Epithelial cell of esophagus (primary cell): Measurements from ENCODE around the gene UROD.

Experiments used
- DNase-seq: peaks from one replicate; pipeline ENCODE4 v3.0.0; 2010; ENCODE audit warnings: low read depth
- H3K4me3 ChIP-seq: 2 replicates; pipeline ENCODE4 v1.5.1; 2011; ENCODE audit warnings: mild to moderate bottlenecking, low read length, control low read depth
- TF ChIP-seq, protein P1 (sequence below): IDR thresholded peaks from 2 replicates; pipeline ENCODE4 v1.5.1; 2011; ENCODE audit warnings: low read depth, mild to moderate bottlenecking, low read length, control low read depth, inconsistent platforms; ENCODE audit not compliant: insufficient read depth; ENCODE audit errors: missing control alignments

The UROD gene

DNA sequence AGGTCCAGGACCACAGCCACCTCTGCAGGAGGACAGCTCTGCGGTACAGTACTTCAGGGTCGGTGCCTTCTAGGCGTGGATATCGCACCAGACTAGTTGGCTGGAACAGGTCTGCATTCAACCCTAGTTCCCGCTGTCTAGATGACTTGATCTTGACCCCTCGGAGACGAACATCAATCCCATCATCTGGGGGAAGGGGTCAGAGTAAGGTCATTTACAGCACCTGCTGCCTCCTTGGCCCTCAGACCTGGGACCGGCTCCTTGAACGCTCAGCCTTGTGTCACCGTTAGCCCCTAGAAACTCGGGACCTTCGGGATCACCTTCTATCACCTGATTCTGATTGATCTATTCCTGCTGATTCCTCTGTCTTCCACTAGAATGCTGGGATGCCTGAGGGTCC lies 3.5 kb upstream of the UROD start:
- H3K4me3 ChIP-seq, result no peak overlapping the region
- DNase-seq, result no peak
- TF ChIP-seq, protein P1, sequence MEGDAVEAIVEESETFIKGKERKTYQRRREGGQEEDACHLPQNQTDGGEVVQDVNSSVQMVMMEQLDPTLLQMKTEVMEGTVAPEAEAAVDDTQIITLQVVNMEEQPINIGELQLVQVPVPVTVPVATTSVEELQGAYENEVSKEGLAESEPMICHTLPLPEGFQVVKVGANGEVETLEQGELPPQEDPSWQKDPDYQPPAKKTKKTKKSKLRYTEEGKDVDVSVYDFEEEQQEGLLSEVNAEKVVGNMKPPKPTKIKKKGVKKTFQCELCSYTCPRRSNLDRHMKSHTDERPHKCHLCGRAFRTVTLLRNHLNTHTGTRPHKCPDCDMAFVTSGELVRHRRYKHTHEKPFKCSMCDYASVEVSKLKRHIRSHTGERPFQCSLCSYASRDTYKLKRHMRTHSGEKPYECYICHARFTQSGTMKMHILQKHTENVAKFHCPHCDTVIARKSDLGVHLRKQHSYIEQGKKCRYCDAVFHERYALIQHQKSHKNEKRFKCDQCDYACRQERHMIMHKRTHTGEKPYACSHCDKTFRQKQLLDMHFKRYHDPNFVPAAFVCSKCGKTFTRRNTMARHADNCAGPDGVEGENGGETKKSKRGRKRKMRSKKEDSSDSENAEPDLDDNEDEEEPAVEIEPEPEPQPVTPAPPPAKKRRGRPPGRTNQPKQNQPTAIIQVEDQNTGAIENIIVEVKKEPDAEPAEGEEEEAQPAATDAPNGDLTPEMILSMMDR, result no peak

DNA sequence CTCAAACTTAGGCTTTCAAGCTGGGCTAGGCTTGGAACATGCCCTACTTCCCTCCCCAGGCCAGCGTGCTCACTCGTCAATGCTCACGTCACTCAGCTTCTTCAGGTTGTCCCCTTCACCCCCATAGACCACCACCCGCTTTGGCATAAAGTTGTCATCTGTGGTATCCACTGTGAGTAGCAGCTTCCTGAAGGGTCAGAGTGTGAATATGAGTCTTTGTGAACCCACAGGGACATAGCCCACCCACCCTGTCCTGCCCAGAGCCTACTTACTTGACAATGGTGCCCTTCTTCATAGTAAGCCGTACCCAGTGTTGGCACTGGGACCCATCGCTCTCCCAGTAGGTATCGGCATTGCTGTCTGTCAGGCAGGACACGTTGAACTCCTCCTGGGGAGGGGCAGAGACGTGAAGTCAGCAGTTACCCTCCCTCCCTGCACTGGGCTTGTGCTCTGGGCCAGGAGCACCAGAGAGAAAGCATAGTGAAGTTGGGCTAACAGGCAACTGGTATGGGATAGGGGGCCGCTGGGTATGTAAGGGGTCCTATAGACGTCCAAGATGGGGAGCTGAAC lies 2.7 kb upstream of the UROD start:
- H3K4me3 ChIP-seq, result no peak overlapping the region
- TF ChIP-seq, protein P1, result no peak
- no peak for DNase-seq

DNA sequence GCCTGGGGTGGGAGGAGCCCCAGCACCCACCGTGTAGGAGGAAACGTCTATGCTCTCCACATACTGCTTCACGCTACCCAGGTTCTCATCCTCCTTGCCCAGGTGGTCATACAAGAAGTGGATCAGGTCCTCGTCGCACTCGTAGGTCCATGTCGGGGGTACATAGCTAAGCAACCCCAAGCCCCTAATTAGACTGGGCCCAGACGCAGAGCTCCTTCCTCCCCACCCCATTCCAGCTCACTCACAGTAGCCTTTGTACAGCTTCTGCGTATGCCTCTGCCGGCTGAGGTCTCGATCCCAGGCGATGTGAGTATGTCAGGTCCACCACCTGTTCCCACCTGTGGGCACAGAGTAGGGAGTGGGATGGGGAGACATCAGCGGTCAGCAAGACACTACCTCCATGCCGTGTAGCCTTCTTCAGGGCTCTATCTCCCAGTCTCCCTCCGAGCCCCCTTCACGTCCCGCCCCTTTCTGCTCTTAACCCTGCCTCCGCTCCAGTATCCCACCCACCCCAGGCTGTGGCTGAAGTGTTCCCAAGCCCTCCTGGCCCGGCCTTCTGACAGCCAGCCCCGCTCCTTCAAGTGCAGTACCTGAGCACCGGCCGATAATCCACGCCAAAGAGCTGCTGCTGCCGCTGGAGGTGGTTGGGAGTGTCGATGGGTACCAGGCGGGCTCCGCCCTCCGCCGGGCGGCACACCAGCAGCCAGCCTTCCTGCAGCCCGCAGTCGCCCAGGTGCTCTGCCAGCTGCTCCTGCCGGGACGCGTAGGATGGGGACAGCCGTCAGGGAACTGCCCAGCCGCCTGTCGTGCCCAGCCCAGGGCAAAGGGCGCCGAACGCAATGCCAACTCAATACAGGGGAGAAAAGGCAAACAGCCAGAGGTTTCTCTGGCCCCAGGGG lies 1.8 kb upstream of the UROD start:
- peak; percentile 61 for DNase-seq
- peak overlapping the region; percentile 89 for H3K4me3 ChIP-seq
- TF ChIP-seq, protein P1, result no peak

DNA sequence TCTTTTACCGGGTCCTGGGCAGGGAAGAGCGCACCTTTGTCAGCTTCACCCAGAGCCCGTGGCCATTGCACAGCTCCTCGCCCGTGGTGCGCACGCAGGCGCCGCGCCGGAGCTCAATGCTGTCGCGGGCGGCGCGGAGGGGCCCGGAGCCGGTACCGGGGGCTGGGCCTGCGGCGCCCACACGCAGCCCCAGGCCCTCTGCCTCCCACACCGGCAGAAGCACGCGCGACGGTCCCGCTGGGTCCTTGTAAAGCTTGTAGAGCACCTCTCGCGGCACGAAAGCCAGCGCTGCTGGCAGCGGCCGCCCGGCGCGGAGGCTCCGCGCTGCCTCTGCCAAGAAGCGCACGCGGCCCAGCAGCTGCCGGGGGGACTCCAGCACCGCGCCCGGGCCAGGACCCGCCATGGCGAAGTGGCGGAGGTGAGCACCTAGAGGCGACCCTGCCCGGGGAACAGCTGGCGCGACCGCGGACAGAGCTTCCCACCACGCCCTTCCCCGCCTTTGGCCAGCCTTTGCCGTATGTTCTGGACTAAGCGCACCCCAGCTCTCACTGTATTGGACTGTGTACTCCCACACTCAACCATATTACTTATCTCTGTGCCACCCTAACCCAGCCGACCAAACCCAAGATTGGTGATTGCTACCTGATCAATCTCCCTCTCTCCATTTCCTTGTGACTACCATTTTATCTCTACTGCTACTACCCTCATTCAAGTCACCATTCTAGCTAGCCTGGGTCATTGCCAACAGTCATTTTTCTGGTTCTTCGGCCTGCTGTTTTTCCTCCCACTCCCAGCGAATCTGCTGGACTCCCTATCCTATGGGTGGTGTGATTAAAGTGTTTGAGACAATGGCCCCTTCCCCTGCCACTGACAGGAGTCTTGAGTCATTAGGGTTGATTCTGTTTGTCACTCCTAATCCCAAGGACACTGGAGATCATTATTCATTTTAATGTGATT lies 921 bp upstream of the UROD start, which contains the start of gene HECTD3:
TSS of gene HECTD3 (minus strand) at position 470 of the 957 bp plus-strand sequence. CDS start at position 403, 67 bp downstream.
- TF ChIP-seq, protein P1, result no peak
- peak within 1 kb of the TSS; percentile 89 for H3K4me3 ChIP-seq
- peak; percentile 81 for DNase-seq

DNA sequence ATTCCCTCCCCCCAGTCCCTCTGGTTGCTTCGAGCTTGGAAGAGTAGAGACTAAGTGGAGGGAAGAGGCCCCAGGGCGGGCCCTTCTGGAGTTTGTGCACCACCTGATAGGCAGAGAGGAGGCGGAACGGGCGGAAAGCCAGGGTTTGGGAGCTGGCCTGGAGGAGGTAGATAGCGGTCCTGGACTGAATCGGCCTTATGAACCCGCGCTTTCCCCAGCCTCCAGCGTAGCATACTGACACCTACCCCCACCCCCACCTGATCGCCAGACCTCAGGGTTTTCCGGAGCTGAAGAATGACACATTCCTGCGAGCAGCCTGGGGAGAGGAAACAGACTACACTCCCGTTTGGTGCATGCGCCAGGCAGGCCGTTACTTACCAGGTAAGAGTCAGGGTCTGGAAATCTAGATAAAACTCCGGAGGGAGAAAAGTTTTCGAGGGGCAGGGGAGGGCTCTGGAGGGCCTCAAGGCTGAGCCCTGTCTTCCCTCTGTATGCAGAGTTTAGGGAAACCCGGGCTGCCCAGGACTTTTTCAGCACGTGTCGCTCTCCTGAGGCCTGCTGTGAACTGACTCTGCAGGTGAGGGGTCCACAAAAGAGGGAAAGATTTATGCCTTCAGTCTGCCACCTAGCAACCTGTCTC lies 705 bp downstream of the UROD start:
- DNase-seq, result peak; percentile 60
- TF ChIP-seq, protein P1, result no peak
- peak overlapping the region; percentile 77 for H3K4me3 ChIP-seq

DNA sequence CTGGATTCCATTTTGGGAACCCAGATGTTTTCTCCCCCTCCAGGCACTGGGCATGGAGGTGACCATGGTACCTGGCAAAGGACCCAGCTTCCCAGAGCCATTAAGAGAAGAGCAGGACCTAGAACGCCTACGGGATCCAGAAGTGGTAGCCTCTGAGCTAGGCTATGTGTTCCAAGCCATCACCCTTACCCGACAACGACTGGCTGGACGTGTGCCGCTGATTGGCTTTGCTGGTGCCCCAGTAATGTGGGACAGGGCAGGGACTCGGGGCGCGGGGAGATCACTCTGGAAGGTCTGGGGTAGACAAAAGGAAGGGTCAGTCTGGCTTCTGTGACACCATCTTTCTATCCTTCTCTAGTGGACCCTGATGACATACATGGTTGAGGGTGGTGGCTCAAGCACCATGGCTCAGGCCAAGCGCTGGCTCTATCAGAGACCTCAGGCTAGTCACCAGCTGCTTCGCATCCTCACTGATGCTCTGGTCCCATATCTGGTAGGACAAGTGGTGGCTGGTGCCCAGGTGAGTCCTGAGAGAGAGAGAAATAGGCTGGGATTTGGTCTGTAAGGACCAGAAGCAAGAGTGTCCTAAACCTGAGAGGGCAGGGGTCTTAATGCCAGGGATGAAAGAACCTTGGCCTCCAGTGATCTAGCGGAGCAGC lies 1.6 kb downstream of the UROD start:
- TF ChIP-seq, protein P1, result no peak
- no peak for DNase-seq
- no peak overlapping the region for H3K4me3 ChIP-seq
